SK-N-MC (cell line): ENCODE results near the gene EXOC3.

ENCODE experiments used
- EZH2 ChIP-seq: fragments of 200-600 bp; sonication (generic); IDR thresholded peaks from one replicate; pipeline ENCODE4 v1.6.1; 2017; ENCODE audit warnings: antibody characterized with exemption
- POLR2AphosphoS5 ChIP-seq: IDR thresholded peaks from 2 replicates; pipeline ENCODE4 v1.6.1; 2012; ENCODE audit warnings: mild to moderate bottlenecking, low read depth, low read length, borderline replicate concordance

DNA sequence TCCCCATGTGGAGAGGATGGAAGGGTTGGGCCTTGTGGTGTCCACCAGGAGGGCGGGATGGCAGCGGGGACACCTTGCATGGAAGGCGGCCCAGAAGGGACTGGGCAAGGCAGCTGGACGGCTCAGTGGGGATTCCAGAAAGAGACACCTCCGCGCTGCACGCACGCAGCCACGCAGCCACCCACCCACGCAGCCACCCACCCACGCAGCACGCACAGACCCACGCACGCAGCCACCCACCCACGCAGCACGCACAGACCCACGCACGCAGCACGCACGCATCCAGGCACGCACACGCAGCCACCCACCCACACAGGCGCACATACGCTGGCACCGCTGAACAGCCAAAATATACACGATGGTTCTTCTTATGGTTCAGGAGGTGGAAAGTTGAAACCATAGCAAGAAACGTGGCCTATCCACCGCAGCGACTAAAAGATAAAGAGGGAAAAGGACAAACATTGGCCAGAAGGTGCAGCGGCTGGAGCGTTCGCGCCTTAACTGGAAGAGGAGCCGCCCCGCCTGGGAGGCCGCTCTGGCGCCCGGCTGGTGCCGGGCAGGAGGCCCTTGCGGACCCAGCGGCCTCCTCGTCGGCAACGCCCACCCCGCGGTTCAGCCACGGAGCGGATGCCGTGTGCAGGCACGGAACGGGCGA, 22.2 kb upstream of the EXOC3 start:
- no peak for TF ChIP-seq EZH2
- no peak for TF ChIP-seq POLR2AphosphoS5
